HCT116 (cell line): ENCODE measurements around the gene DGAT2. TPM values are rescaled to one million over a fixed set of nuclear protein-coding genes. Genes with fewer than 3 reads are reported as not detected.

ENCODE experiments used
- ATAC-seq: fragments of 200-7000 bp; cut with Tn5 transposase; 2 replicates; pipeline ENCODE4 v1.9.1; 2020; ENCODE audit warnings: mild to moderate bottlenecking, moderate library complexity
- BruUV-seq: library from RNA; stranded (reverse); fragments of 400-500 nt; replicated peaks from 2 replicates; lab custom pipeline; 2021; lab: Mats Ljungman, UMichigan
- CTCF ChIA-PET: fragments of 300-600 bp; sonication (Branson Sonifier 250); formaldehyde crosslinking; loops from one replicate; lab custom pipeline; 2021; ENCODE audit warnings: antibody characterized with exemption; lab: Charles Lee
- POLR2A ChIA-PET: fragments of 300-600, 350-600 bp; sonication (Branson Sonifier 250); formaldehyde crosslinking; loops from one replicate; lab custom pipeline; 2021; ENCODE audit warnings: antibody characterized with exemption; lab: Charles Lee
- RAD21 ChIA-PET, 2 experiments: fragments of 300-600 bp; sonication (Branson Sonifier 250); formaldehyde crosslinking; loops; one replicate each; lab custom pipeline; 2023; ENCODE audit warnings: low total read pairs in 2 of 2; ENCODE audit not compliant: uncharacterized antibody in 2 of 2, unreplicated experiment in 2 of 2, low non-redundant PET in 1 of 2; lab: Charles Lee
- DNase-seq: peaks from one replicate; pipeline ENCODE4 v3.0.0-alpha.2; 2010; ENCODE audit warnings: low read depth, low spot score
- H2AFZ ChIP-seq: fragments of 200-600 bp; shearing (Covaris generic), sonication (generic); 2 replicates; pipeline ENCODE4 v1.6.1; 2017; ENCODE audit warnings: low read depth, mixed run types, mixed read lengths, antibody characterized with exemption, low read length; ENCODE audit not compliant: poor library complexity, severe bottlenecking
- H3K27ac ChIP-seq: 2 replicates; pipeline ENCODE4 v1.5.1; 2012; ENCODE audit warnings: low read depth, low read length
- H3K27me3 ChIP-seq: fragments of 200-600 bp; sonication (generic); 2 replicates; pipeline ENCODE4 v1.6.1; 2016; ENCODE audit warnings: mixed run types, low read length, mixed read lengths; ENCODE audit not compliant: insufficient read depth
- H3K36me3 ChIP-seq, 2 experiments: fragments of 200-500 bp in 1 of 2; fragments of 200-600 bp in 1 of 2; sonication (Bioruptor generic) in 1 of 2; sonication (generic) in 1 of 2; 2 replicates each; pipeline versions ENCODE4 v1.5.1 to v1.6.1; 2014 to 2016; ENCODE audit warnings: low read length in 2 of 2, inconsistent platforms in 1 of 2, mixed read lengths in 1 of 2, mixed run types in 1 of 2; ENCODE audit not compliant: insufficient read depth in 2 of 2, control insufficient read depth in 1 of 2
- H3K4me1 ChIP-seq, 2 experiments: fragments of 200-600 bp in 1 of 2; sonication (generic) in 1 of 2; 2 replicates each; pipeline versions ENCODE4 v1.5.1 to v1.6.1; 2012 to 2017; ENCODE audit warnings: low read length in 2 of 2, inconsistent platforms in 1 of 2, mild to moderate bottlenecking in 1 of 2, mixed read lengths in 1 of 2, mixed run types in 1 of 2, moderate library complexity in 1 of 2; ENCODE audit not compliant: insufficient read depth in 2 of 2, control insufficient read depth in 1 of 2
- H3K4me2 ChIP-seq: fragments of 200-600 bp; sonication (generic); 2 replicates; pipeline ENCODE4 v1.6.1; 2017; ENCODE audit warnings: mixed run types, low read length, mixed read lengths
- H3K4me3 ChIP-seq, 2 experiments: fragments of 200-600 bp in 1 of 2; sonication (generic) in 1 of 2; replicated peaks in 1 of 2; 2 replicates each; pipeline ENCODE4 v1.5.1; 2011 to 2016; ENCODE audit warnings: low read length in 2 of 2, control low read depth in 1 of 2, low read depth in 1 of 2, mild to moderate bottlenecking in 1 of 2, mixed read lengths in 1 of 2, mixed run types in 1 of 2
- H3K79me2 ChIP-seq: fragments of 200-600 bp; sonication (generic); 2 replicates; pipeline ENCODE4 v1.6.1; 2017; ENCODE audit warnings: mild to moderate bottlenecking, mixed run types, low read length, moderate library complexity, mixed read lengths; ENCODE audit not compliant: insufficient read depth
- H3K9ac ChIP-seq: fragments of 200-600 bp; sonication (generic); 2 replicates; pipeline ENCODE4 v1.6.1; 2016; ENCODE audit warnings: low read length, mixed read lengths
- H3K9me2 ChIP-seq: fragments of 200-600 bp; sonication (generic), shearing (Covaris generic); 2 replicates; pipeline ENCODE4 v1.6.1; 2017; ENCODE audit warnings: mixed run types, mild to moderate bottlenecking, moderate library complexity; ENCODE audit not compliant: insufficient read depth
- H3K9me3 ChIP-seq, 2 experiments: fragments of 200-500 bp in 1 of 2; fragments of 200-600 bp in 1 of 2; sonication (Bioruptor generic) in 1 of 2; sonication (generic) in 1 of 2; 2 replicates each; pipeline ENCODE4 v1.6.1; 2014 to 2017; ENCODE audit warnings: low read length in 2 of 2, mixed read lengths in 2 of 2, inconsistent platforms in 1 of 2, low read depth in 1 of 2, mild to moderate bottlenecking in 1 of 2, mixed run types in 1 of 2, moderate library complexity in 1 of 2; ENCODE audit not compliant: control insufficient read depth in 1 of 2, insufficient read depth in 1 of 2
- H4K20me1 ChIP-seq: fragments of 200-600 bp; sonication (generic), shearing (Covaris generic); 2 replicates; pipeline ENCODE4 v1.6.1; 2017; ENCODE audit warnings: mixed run types, mild to moderate bottlenecking, moderate library complexity; ENCODE audit not compliant: insufficient read depth
- CEBPB ChIP-seq: IDR thresholded peaks from 2 replicates; pipeline ENCODE4 v1.6.1; 2012; ENCODE audit warnings: low read depth
- CTCF ChIP-seq, 3 experiments: fragments of 200-600 bp in 1 of 3; sonication (generic) in 1 of 3; IDR thresholded peaks in 2 of 3; conservative IDR thresholded peaks in 1 of 3; 2 replicates each; pipeline ENCODE4 v1.5.1; 2012 to 2017; ENCODE audit warnings: low read depth in 2 of 3, low read length in 2 of 3, antibody characterized with exemption in 1 of 3, borderline replicate concordance in 1 of 3, control low read depth in 1 of 3, mild to moderate bottlenecking in 1 of 3, mixed read lengths in 1 of 3, mixed run types in 1 of 3, moderate library complexity in 1 of 3; ENCODE audit not compliant: insufficient read depth in 1 of 3
- EGR1 ChIP-seq: IDR thresholded peaks from 2 replicates; pipeline ENCODE4 v1.6.1; 2012; ENCODE audit warnings: low read depth
- EZH2 ChIP-seq: fragments of 200-600 bp; sonication (generic); IDR thresholded peaks from 2 replicates; pipeline ENCODE4 v1.6.1; 2017; ENCODE audit warnings: antibody characterized with exemption, mixed run types
- EZH2phosphoT487 ChIP-seq: fragments of 200-600 bp; IDR thresholded peaks from 2 replicates; pipeline ENCODE4 v1.6.1; 2018; ENCODE audit warnings: antibody characterized with exemption, borderline replicate concordance
- JUND ChIP-seq: IDR thresholded peaks from 2 replicates; pipeline ENCODE4 v1.6.1; 2012
- POLR2AphosphoS5 ChIP-seq: IDR thresholded peaks from 2 replicates; pipeline ENCODE4 v1.6.1; 2011; ENCODE audit warnings: mild to moderate bottlenecking, low read depth, low read length, moderate library complexity
- RAD21 ChIP-seq: IDR thresholded peaks from 2 replicates; pipeline ENCODE4 v1.6.1; 2012; ENCODE audit warnings: low read depth, mild to moderate bottlenecking
- SP1 ChIP-seq: IDR thresholded peaks from 2 replicates; pipeline ENCODE4 v1.6.1; 2012; ENCODE audit warnings: low read depth
- TCF7L2 ChIP-seq: IDR thresholded peaks from 2 replicates; pipeline ENCODE4 v1.7.0; 2011; ENCODE audit warnings: borderline replicate concordance, inconsistent platforms; ENCODE audit not compliant: insufficient read depth, insufficient read length; ENCODE audit errors: extremely low read depth
- ZBTB33 ChIP-seq: IDR thresholded peaks from 2 replicates; pipeline ENCODE4 v1.6.1; 2011; ENCODE audit warnings: mild to moderate bottlenecking, low read length, moderate library complexity; ENCODE audit not compliant: insufficient replicate concordance; ENCODE audit errors: extremely low read depth
- ZFX ChIP-seq: fragments of 450-650 bp; IDR thresholded peaks from 2 replicates; pipeline ENCODE4 v1.6.1; 2017
- intact Hi-C: fragments of 100-400 bp; cut with micrococcal nuclease; formaldehyde crosslinking; loops from 2 replicates; pipeline ENCODE4 v1.10.0; 2022
- total RNA-seq: library from RNA; stranded (reverse); gene quantifications from one replicate; pipeline ENCODE4 v1.2.1, GENCODE V29; 2021; ENCODE audit not compliant: unreplicated experiment

The DGAT2 gene
- total RNA-seq, 1 experiment from 2014 or later: 2.4 TPM

GRCh38 chr11:75831915-75832502, 63.4 kb downstream of the DGAT2 start:
- no TSS peak for BruUV-seq
- Histone ChIP-seq H4K20me1 (no peaks in the 10 kb centered on the region), H3K4me1 (no peaks in the 10 kb centered on the region), H3K9ac (no peak overlapping the region), H3K9me3 (no peaks in the 10 kb centered on the region), H3K27ac (no peak overlapping the region), H3K4me2 (no peak overlapping the region), H3K36me3 (no peaks in the 10 kb centered on the region), H3K79me2 (0 out of 2 replicates have a peak, but pooled peaks cover 4% of the 10 kb centered on the region), H3K27me3 (no peaks in the 10 kb centered on the region), H3K4me3 (no peak overlapping the region), H2AFZ (no peak overlapping the region), H3K9me2 (no peaks in the 10 kb centered on the region)
- no peak for ATAC-seq
- intact Hi-C loops: no loop called here
- POLR2A ChIA-PET: no interaction called here
- CTCF ChIA-PET: no interaction called here
- DNase-seq: no peak
- TF ChIP-seq EZH2: no peak
- TF ChIP-seq CTCF (IDR thresholded peaks at IDR 0.05 in 2 of 3, conservative IDR thresholded peaks at IDR 0.05 in 1 of 3; ENCODE audit: borderline replicate concordance in 1 of 3, insufficient read depth in 1 of 3, low read depth in 2 of 3, low read length in 2 of 3): no peak
- no peak for TF ChIP-seq ZFX
- no peak for TF ChIP-seq TCF7L2
- no peak for TF ChIP-seq CEBPB
- TF ChIP-seq POLR2AphosphoS5: no peak
- TF ChIP-seq SP1: no peak
- TF ChIP-seq ZBTB33: no peak
- TF ChIP-seq RAD21: no peak
- TF ChIP-seq JUND: no peak
- no peak for TF ChIP-seq EZH2phosphoT487
- no peak for TF ChIP-seq EGR1
- RAD21 ChIA-PET: no interaction called here
